HG03521 (cell line): ENCODE measurements around the gene LAMA5.
A peak's percentile ranks its signal among the peaks of the same experiment; 100 is the strongest.

ENCODE experiments used
- ATAC-seq: cut with Tn5 transposase; IDR thresholded peaks from one replicate; pipeline ENCODE4 v1.9.1; 2021; ENCODE audit warnings: mild to moderate bottlenecking, moderate library complexity; ENCODE audit not compliant: unreplicated experiment

LAMA5 gene

DNA sequence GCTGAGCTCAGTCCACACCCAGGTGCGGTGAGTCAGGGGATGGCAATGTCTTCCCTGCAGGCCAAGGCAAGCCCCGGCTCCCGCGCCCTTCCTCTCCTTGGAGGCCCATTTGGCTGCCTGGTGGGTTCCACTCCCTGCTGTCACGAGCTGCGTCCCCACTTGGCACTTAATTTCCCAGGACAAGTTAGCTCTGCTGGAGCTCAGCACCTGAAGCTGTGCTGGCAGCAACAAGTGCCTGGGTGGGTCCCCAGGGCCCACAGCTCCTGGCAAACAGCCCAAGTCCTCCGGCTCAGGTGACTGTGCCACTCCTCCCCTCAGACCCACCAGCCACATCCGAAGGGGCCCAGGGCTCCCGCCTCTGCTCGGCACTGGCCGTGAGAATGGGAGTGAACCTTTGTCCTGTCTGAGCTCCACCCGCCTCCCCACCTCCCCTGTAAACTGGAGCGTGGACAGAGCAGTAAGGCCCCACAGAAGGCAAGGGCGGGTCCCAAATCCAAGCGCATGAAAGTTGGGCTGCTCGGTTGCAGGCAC, 16.9 kb downstream of the LAMA5 start:
- ATAC-seq = no peak

DNA sequence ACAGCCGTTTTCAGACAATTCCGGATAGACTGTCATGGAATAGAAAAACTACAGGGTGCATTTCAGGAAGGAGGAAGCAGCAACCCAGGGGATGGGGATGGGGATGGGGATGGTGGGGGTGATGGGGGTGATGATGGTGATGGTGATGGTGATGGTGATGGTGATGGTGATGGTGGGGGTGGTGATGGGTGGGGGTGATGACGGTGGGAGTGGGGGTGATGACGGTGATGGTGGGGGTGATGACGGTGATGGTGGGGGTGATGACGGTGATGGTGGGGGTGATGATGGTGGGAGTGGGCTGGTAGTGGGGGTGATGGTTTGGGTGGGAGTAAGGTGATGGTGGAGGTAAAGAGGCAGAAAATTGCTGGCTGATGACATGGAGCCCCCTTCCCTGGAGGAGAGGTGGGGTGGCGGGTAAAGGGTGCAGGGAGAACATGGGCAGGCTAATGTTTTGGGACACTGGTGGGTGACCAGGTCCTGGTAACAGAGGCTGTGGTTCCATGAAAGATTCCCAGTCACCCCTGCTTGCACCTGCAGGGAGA, 17.5 kb downstream of the LAMA5 start:
- no peak for ATAC-seq

DNA sequence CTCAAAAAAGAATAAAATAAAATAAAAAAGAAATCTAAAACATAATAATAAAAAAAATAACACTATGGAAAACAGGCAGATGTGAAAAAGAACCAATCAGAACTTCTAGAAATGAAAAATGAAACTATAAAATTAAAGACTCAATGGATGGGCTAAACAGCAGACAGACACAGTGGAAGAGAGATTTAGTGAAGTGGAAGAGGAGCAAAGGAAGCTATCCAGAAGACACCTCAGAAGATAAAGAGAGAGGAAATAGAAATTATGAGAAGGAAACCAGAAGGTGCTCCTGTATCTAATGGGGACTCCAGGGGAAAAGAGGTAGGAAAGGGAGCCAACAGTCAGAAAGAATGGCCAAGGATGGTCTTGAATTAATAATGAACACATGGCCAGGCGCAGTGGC, 18.5 kb downstream of the LAMA5 start:
- no peak for ATAC-seq

DNA sequence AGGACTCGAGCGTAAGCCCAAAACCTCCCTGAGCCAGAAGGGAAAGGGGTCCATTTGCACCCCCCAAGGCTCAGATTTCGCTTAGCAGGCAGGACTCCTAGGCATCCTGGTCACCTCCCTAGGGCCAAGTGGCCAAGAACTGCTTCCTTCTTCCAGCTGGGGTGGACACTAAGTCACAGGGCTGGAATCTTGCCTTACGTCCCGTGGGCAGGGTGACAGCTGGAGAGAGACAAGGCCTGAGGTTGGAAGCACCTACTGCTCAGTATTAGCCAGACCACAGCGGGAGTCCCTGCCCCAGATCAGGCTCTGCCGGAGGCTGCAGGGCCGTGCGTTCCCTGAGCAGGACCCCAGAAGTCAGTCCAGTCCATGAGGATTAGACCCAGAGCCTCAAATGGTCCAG, 19.7 kb downstream of the LAMA5 start:
- no peak for ATAC-seq

DNA sequence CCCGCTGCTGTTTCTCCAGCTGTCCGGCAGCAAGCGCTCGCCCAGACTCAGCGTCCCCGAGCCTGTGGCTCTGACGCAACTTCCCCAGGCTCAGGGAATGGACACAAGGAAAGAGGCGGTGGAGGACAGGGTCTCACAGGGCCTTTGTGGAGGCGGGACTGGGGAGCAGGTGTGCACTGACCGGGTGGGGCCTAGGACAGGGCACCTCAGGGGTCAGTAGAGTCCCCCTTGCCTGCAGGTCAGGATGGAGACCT, 20.0 kb downstream of the LAMA5 start:
- ATAC-seq = no peak

DNA sequence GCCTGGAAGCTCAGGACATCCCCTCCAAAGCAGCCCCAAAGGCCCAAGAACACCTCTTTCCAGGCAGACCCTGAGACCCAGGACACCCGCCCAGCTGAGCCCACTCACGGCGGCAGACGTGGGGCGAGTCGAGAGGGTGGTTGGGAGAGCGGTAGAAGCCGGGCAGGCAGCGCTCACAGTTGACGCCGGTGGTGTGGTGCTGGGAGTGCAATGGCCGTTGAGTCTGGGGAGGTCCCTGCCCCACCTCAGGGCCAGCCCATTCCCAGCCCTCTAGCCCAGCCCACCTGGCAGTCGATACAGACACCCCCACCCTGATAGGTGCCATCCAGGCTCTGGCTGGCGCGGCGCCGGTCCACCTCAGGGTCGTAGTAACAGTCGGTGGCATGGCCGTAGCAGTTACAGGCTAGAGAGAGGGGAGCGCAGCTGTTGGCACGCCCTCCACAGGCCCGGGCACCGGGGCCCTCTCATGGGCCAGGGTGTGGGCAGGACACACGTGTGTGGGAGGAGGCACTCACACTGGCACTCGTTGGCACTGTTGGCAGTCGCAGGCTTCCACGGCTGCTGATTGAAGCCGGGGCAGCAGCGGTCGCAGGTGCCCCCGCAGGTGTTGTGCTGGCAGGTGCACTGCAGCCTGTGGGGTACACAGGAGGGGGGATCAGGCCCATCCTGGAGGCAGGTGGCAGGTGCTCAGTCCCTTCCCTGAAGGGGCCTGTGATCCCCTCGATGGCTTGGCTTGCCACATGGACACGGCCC, 20.5 kb downstream of the LAMA5 start:
- no peak for ATAC-seq

DNA sequence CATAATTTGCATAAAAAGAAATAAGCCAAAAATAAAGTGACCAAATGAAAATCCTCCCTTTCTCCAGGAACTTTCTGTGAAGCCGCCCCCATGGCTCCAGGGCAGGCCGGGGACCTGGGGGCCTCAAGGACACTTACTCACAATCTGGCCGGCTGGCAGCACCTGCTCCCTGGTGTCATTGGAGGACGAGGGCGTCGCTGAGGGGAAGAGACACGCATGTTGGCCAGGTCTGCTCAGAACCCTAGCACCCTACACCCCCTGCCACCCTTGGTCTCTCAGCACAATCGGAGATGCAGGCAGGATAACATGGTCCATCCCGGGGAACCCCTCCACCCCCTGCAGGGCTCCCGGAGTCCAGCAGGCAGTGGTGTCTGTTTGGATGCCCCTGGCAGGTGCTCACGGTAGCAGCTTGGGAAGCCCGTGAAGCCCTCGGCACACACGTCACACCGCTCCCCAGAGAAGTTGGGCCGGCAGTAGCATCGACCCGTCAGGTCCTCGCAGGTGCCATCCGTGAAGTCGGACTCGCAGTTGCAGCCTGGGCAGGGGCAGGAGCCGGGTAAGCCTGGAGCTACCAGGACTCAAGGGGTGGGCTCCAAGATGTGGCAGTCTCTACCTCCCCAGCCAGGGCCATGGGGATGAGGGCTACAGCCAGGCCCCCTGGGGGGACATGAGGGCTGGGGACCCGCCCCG, 21.3 kb downstream of the LAMA5 start:
- ATAC-seq = no peak

DNA sequence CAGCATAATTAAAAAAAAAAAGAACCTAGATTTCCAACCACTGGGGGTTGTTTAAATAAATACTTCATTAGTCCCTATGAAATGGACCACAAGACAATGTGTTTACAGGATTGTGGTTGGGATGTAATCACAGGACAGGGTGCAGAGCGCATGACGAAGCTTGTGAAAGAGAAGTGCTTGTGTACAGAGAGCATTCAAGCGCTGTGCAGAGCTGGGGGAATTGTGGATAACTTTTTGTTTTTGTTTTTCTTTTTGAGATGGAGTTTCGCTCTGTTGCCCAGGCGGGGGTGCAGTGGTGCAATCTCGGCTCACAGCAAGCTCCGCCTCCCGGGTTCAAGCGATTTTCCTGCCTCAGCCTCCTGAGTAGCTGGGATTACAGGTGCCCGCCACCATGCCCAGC, 22.3 kb downstream of the LAMA5 start:
- ATAC-seq = no peak

DNA sequence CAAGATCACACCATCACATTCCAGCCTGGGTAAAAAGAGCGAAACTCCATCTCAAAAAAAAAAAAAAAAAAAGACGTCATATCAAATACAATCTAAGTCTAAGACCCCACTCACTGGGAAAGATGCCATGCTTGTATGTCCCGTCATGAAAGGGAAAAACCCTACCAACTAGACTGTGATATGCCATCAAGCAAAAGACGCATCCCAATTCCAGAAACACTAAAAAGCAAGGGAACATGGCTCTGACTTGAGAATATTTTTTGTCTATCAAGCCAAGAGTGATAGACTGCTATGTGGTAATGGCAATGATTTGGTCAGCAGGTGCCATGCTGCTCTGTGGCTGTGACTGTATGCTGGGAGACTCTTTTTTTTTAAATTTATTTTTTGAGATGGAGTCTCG, 23.0 kb downstream of the LAMA5 start:
- no peak for ATAC-seq

DNA sequence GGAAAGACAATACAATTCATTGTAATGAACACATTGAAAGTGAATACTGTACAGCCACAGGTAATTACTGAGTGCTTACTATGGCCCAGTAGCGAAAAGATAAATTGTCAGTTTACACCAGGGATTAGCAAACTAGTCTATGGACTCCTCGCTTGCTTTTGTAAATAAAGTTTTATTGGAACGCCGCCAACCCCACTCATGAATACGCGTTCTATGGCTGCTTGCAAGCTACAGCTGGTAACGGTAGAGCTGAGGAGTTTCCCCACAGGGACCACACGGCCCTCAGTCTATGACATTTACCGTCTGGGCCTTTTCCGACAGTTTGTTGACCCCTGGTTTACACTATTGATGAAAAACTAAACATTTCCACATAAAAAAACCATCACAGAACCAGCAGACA, 24.2 kb downstream of the LAMA5 start:
- ATAC-seq = no peak

DNA sequence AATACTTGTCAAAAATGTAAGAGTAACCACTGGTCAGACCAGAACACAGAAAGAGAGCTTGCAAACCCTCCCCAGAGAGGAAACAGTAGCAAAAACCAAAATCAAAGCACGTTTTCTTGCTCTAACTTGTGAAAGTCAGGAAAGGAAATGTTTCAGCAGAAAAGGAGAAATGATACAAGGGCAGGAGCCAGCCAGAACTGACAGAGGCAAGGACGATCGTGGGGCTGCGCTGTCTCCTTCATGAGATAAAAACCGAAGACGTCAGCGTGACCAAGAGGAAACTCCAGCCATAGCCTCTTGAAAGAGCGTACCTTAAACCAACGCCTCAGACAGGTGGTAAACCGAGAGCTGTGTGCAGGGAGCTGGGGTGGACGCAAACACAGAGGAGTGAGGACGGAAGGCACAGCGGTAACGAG, 27.5 kb downstream of the LAMA5 start:
- peak; percentile 50 for ATAC-seq

DNA sequence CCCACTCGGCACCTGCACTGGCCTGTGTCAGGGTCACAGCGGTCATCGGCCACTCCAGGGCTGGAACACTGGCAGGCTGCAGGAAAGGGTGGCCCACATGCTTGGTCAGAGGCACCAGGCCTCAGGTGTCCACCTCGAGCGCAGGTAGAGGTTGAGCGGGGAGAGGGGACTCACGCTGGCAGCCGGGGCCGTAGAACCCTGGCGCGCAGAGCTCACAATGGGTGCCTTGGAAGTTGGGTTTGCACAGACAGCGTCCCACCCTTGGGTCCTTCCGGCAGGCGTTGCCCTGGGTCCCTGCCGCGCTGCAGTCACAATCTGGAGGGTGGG, 28.9 kb downstream of the LAMA5 start:
- ATAC-seq = no peak

DNA sequence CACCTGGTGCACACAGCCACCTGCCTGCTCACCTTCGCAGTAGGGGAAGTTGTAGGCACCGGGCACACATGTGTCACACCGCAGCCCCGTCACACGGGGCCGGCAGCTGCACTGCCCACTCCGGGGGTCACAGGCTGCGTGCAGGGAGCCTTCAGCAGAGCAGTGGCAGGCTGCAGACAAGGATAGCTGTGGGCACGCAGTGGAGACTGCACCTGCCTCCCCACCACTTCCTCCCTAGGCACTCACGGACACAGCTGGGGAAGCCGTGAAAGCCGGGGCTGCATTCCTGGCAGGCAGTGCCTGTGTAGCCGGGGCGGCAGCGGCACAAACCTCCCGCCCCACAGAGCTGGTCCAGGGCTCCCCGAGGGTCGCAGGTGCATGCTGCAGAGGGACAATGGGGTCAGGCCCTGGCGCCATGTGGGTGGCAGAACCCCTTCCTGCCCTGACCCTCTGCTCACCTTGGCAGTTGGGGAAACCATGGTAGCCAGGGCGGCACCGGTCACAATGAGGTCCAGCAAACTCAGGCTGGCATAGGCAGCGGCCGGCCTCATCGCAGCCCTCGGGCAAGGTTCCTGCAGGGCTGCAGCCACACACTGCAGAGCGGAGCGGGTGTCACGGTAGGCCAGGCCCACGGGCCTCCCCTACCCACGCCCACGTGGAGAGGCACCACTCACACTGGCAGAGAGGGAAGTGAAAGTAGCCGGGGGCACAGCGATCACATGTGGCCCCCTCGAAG, 29.4 kb downstream of the LAMA5 start:
- no peak for ATAC-seq

DNA sequence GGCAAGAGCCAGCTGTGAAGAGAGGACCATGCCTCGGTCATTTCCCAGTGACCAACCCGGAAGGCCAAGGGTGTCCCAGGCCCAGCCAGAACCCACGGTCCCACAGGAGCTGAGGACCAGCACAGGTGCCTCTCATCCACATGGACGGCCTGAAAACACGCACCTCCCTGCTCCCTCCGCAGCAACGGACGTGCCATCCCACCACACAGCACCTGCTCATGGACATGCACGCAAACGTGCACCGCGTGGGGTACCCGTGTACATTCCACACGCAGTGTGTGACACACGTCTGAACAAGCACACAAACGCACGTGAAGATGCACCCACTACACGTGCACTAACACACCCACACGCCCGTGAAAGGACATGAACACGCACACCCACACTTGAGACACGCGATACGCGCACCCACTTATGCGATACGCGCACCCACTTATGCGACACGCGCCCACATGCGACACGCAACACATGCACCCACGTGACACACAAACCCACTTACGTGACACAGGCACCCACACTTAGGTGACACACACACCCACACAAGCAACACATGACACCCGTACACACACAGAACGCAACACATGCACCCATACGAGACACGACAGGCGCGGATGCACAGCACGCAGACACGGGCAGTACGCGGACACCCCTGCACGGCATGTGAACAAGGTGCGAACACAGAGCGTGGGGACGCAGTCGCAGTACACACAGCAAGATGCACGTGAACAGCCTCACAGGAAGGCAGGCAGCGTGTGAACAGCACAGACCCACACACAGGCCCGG, 30.1 kb downstream of the LAMA5 start:
- no peak for ATAC-seq

DNA sequence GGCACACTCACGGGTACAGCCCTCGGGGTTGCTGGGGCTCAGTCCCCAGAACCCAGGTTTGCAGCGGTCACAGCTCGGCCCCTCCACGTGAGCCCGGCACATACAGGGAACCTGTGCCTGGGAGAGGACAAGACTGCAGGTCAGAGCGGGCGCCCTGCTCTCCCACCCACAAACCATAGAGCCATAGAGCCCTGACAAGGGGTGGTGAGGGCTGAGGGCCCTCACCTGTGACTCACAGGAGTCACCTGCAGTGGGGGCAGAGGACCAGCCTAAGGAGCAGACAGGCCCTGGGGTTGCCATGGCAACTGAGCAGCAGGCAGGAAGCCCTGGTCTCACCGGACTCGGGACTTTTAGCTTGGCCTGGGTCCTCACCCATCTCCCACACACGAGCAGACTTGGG, 30.8 kb downstream of the LAMA5 start:
- no peak for ATAC-seq

DNA sequence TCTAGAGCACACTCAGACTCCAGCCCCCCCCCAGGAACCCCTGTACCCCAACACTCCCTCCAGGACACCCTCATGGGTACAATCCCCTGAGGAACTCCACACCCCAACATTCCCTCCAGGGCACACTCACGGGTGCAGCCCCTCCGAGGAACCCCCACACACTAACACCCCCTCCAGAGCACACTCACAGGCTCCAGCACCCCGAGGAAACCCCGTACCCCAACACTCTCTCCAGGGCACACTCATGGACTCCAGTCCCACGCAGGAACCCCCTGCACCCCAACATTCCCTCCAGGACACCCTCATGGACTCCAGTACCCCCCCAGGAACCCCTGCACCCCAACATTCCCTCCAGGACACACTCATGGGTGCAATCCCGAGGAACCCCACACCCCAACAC, 31.6 kb downstream of the LAMA5 start:
- ATAC-seq = no peak

DNA sequence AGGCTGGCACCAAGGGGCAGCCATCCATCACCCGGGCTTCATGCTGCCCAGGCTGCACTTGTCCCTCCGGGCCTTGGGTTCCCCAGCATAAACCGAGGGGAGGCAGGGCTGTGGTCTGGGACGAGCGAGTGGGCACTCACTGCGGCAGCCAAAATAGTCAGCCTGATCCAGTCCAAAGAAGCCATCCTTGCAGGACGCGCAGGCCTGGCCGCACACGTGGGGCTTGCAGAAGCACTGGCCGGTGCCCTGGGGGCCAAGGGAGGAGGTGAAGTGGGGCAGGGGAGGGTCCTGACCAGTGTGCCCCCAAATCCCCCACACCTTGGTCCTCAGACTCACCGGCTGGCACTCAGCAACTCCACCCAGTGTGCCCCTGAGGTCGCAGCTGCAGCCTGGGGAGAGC, 32.2 kb downstream of the LAMA5 start:
- no peak for ATAC-seq

DNA sequence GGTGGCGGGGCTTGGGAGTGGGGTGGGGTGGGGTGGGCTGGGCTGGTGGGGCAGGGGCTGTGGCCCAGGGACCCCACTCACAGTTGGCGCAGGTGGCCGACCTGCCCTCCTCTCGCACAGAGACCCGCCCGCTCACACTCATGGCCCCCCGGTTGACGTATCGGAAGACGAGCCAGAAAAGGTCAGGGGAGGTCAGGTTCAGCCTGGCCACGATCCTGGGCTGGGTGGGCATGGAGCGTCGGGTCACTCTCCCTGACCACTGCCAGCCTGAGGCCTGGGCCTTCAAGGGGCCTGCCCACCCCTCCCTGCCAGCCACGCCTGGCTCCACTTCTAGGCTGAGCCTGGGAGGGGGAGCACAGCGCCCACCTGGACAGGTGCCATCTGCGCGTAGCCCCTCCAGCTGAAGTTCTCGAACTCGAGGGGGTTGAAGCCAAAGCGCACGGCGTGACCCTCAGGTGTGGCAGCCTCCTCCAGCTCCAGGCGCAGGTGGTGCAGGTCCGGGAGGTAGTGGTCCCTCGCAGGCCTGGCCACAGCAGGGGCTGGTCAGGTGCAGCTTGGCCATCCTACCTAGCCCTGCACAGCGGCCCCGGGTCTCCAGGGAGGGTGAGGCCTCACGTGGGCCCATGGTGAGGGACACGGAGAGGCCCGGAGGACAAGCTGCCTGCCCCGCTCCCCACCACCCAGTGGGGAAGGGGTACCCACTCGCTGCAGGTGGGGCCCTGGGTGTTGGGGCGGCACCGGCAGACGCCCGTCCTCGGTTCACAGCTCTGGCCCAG, 33.1 kb downstream of the LAMA5 start:
- ATAC-seq = no peak

DNA sequence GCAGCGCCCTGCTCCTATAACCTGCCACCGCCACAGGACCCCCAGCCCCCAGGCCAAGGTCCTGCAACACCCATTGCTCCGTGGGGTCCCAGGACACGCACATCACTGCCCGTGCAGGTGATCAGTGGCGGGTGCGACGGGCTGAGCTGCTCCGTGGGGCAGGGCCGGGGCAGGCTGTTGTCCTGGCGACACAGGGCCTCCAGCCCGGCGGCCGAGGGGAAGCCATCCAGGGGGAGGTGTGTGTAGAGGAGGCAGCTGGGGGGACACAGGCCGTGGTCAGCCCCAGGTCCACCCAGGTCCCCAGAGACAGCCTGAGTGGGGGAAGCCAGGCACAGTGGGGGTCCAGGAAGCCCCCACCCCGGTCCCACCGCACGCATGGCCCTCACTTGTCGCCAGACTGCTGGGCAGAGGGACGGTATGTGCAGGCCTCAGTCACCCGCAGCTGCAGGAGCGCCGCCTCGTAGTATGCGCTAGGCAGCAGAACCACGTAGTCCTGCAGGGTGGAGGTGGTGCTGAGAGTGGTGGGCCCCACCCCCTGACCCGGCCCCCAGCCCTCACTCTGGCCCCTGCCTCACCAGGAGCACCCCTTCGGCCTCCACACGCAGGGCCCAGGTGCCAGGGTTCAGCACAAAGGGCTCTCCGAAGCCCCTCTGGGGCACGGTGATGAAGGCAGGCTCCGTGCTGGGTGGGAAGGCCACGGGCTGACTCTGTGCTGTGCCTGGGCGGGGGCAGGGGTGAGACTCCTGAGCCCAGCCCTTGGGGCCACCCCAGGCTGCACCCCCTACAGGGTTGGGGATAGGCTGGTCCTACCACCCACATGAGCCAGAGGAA, 33.9 kb downstream of the LAMA5 start:
- ATAC-seq = no peak

DNA sequence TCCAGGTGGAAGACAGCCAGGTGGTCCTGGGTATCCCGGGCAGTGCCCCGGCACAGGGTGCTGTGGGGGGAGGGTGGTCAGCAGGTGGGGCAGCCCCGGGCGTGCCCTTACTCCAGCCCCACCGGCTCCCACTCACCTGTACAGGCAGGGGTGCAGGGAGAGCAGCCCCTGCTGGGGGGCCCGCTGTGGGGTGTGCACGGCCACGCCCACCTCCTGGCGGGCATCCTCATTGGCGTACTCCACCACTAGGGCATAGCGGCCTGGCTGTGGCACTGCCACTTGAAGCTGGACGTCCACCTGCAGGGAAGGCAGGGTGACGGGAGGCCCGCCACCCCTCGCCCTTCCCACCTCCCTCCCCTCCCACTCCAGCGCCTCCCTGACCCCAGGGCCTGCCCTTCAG, 34.7 kb downstream of the LAMA5 start:
- ATAC-seq = no peak
